ENCODE data around the gene FHIT.

DNA sequence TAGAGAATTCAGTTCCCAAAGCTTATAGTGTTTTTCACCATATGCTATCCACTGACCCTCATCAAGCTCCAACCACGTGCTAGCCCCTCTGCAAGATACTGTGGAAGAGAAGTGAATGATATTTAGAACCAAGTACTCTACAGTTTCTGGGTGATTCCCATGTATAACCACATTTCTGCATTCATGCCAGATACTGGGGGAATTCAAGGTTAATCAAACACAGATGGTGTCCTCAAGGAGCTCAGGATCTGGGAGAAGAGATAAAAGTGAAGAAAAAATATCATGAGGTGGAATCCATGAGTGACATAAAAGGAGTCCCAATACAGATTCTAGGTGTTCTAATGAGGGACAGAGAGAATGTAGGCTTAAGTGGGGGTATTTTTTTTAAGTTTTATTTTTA lies 195.8 kb downstream of the FHIT start:
- no peak for TF ChIP-seq EZH2 (IDR thresholded peaks at IDR 0.05; ENCODE audit: insufficient read depth, poor library complexity, severe bottlenecking)
- TF ChIP-seq EZH2phosphoT487 (IDR thresholded peaks at IDR 0.05; ENCODE audit: insufficient read depth, low read depth), result no peak

Data from GM23248 (cell line).